Keratinocyte (primary cell): ENCODE measurements around the gene TMEM132D. TPM values are rescaled to one million over a fixed set of nuclear protein-coding genes. Genes with fewer than 3 reads are reported as not detected.

Experiments used
- DNase-seq: peaks from one replicate; pipeline ENCODE4 v3.0.0-alpha.2; 2011; ENCODE audit warnings: low read depth, missing footprints, low spot score
- FAIRE-seq: peaks from 2 replicates; lab custom pipeline; 2011; peaks lifted over from hg19 to GRCh38; lab: Jason Lieb, UNC
- H2AFZ ChIP-seq: 2 replicates; pipeline ENCODE4 v1.6.0; 2012; ENCODE audit warnings: low read length, control low read depth, inconsistent platforms; ENCODE audit not compliant: control insufficient read depth
- H3K27ac ChIP-seq: 2 replicates; pipeline ENCODE4 v1.5.1; 2011; ENCODE audit warnings: low read length; ENCODE audit not compliant: control insufficient read depth, insufficient read depth
- H3K27me3 ChIP-seq: 3 replicates; pipeline ENCODE4 v1.6.0; 2011; ENCODE audit warnings: low read length; ENCODE audit not compliant: control insufficient read depth, insufficient read depth; ENCODE audit errors: extremely low read depth
- H3K36me3 ChIP-seq, 2 experiments: 2 replicates in 1 of 2; 3 replicates in 1 of 2; pipeline ENCODE4 v1.5.1; 2011; ENCODE audit warnings: low read length in 2 of 2, mild to moderate bottlenecking in 1 of 2; ENCODE audit not compliant: control insufficient read depth in 2 of 2, insufficient read depth in 2 of 2; ENCODE audit errors: extremely low read depth in 1 of 2
- H3K4me1 ChIP-seq: 3 replicates; pipeline ENCODE4 v1.5.1; 2011; ENCODE audit warnings: low read length; ENCODE audit not compliant: control insufficient read depth, insufficient read depth; ENCODE audit errors: extremely low read depth
- H3K4me2 ChIP-seq: 3 replicates; pipeline ENCODE4 v1.6.0; 2011; ENCODE audit warnings: low read depth, low read length; ENCODE audit not compliant: control insufficient read depth, insufficient read depth; ENCODE audit errors: extremely low read depth
- H3K4me3 ChIP-seq, 3 experiments: fragments of 200-600 bp in 1 of 3; sonication (generic) in 1 of 3; 2 replicates in 2 of 3; 3 replicates in 1 of 3; pipeline ENCODE4 v1.5.1; 2011 to 2016; ENCODE audit warnings: low read length in 3 of 3, mild to moderate bottlenecking in 3 of 3, control low read depth in 2 of 3, inconsistent platforms in 1 of 3, low read depth in 1 of 3, mixed read lengths in 1 of 3, mixed run types in 1 of 3, moderate library complexity in 1 of 3; ENCODE audit not compliant: control insufficient read depth in 2 of 3, insufficient read depth in 2 of 3; ENCODE audit errors: extremely low read depth in 1 of 3
- H3K79me2 ChIP-seq: 2 replicates; pipeline ENCODE4 v1.6.0; 2012; ENCODE audit warnings: low read length; ENCODE audit not compliant: control insufficient read depth, insufficient read depth
- H3K9ac ChIP-seq: 3 replicates; pipeline ENCODE4 v1.6.0; 2011; ENCODE audit warnings: low read length; ENCODE audit not compliant: control insufficient read depth, insufficient read depth; ENCODE audit errors: extremely low read depth
- H3K9me1 ChIP-seq: 3 replicates; pipeline ENCODE4 v1.6.0; 2011; ENCODE audit warnings: low read length; ENCODE audit not compliant: control insufficient read depth, insufficient read depth; ENCODE audit errors: extremely low read depth
- H3K9me3 ChIP-seq: 2 replicates; pipeline ENCODE4 v1.5.1; 2012; ENCODE audit warnings: low read depth, low read length; ENCODE audit not compliant: control insufficient read depth
- H4K20me1 ChIP-seq: 3 replicates; pipeline ENCODE4 v1.6.0; 2011; ENCODE audit warnings: low read length; ENCODE audit not compliant: control insufficient read depth, insufficient read depth; ENCODE audit errors: extremely low read depth
- EZH2 ChIP-seq: IDR thresholded peaks from one replicate; pipeline ENCODE4 v1.6.1; 2012; ENCODE audit warnings: inconsistent platforms, mild to moderate bottlenecking, low read length, moderate library complexity
- dilution Hi-C: fragments of 300-500 bp; cut with MboI; formaldehyde crosslinking; loops from one replicate; pipeline ENCODE4 v1.7.0; 2020; ENCODE audit warnings: low sequenced_read_pairs; ENCODE audit not compliant: extremely low pct_ligation_motif_present
- polyA plus RNA-seq, 5 experiments: library from polyadenylated mRNA; depleted of rRNA in 3 of 5; stranded (reverse) in 3 of 5; stranded (forward) in 1 of 5; unstranded in 1 of 5; fragments of >200 nt; gene quantifications; 1 replicate in 1 of 5; 2 replicates in 3 of 5; 3 replicates in 1 of 5; pipeline versions ENCODE4 v1.2.1 to v1.2.3, GENCODE V29; 2011 to 2012; ENCODE audit warnings: missing spikeins in 2 of 5, low read depth in 1 of 5, low replicate concordance in 1 of 5
- TF ChIP-seq, protein P1 (sequence below), 3 experiments: IDR thresholded peaks in 1 of 3; conservative IDR thresholded peaks in 1 of 3; optimal IDR thresholded peaks in 1 of 3; 2 replicates in 2 of 3; 3 replicates in 1 of 3; pipeline versions ENCODE3 to v1.5.1; 2011; ENCODE audit warnings: low read length in 3 of 3, mild to moderate bottlenecking in 3 of 3, moderate library complexity in 2 of 3, control low read depth in 1 of 3, inconsistent platforms in 1 of 3; ENCODE audit not compliant: insufficient read depth in 2 of 3; ENCODE audit errors: extremely low read depth in 1 of 3

TMEM132D gene
- polyA plus RNA-seq, 1 donor (not counting 4 experiments of a cell fraction or from before 2014, with no cell fraction given) = not detected

GRCh38 chr12:129629901-129630300 is 273.9 kb downstream of the TMEM132D start:
- Histone ChIP-seq H4K20me1 (no peaks in the 10 kb centered on the region), H3K9me1 (no peaks in the 10 kb centered on the region), H3K27me3 (no peaks in the 10 kb centered on the region), H3K36me3 (no peaks in the 10 kb centered on the region), H3K27ac (no peak overlapping the region), H3K9me3 (peaks cover 2% of the 10 kb centered on the region), H3K79me2 (no peaks in the 10 kb centered on the region), H3K4me2 (no peak overlapping the region), H3K9ac (no peak overlapping the region), H3K4me3 (no peak overlapping the region), H3K4me1 (no peaks in the 10 kb centered on the region), H2AFZ (no peak overlapping the region)
- dilution Hi-C loops = no loop called here
- TF ChIP-seq, protein P1, sequence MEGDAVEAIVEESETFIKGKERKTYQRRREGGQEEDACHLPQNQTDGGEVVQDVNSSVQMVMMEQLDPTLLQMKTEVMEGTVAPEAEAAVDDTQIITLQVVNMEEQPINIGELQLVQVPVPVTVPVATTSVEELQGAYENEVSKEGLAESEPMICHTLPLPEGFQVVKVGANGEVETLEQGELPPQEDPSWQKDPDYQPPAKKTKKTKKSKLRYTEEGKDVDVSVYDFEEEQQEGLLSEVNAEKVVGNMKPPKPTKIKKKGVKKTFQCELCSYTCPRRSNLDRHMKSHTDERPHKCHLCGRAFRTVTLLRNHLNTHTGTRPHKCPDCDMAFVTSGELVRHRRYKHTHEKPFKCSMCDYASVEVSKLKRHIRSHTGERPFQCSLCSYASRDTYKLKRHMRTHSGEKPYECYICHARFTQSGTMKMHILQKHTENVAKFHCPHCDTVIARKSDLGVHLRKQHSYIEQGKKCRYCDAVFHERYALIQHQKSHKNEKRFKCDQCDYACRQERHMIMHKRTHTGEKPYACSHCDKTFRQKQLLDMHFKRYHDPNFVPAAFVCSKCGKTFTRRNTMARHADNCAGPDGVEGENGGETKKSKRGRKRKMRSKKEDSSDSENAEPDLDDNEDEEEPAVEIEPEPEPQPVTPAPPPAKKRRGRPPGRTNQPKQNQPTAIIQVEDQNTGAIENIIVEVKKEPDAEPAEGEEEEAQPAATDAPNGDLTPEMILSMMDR (optimal IDR thresholded peaks at IDR 0.05 in 1 of 3, IDR thresholded peaks at IDR 0.05 in 1 of 3, conservative IDR thresholded peaks at IDR 0.05 in 1 of 3; ENCODE audit: extremely low read depth in 1 of 3, insufficient read depth in 2 of 3, low read length in 3 of 3) = no peak
- TF ChIP-seq EZH2 = no peak
- DNase-seq = no peak
- FAIRE-seq = no peak

DNA sequence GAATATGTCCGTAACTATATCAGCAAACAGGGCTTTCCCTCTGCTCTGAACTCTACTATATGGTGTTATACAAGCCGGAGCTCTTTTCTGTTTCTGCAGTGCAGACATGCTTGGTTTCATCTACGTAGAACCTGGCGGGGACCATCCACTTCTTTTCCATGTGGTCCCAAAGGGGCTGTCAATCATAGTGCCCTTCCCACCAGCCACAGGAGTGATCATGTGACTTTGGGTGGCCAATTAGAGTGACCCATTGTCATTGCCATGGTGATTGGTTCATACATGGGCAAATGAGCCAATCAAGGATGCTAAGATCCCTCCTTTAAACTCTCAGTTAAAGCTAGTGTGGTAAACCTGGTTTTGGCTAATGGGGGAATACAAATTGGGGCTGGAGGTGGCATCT is 281.3 kb downstream of the TMEM132D start:
- Histone ChIP-seq H3K4me3 (no peak overlapping the region), H3K27ac (no peak overlapping the region), H4K20me1 (no peaks in the 10 kb centered on the region), H3K4me1 (no peaks in the 10 kb centered on the region), H3K79me2 (no peaks in the 10 kb centered on the region), H3K9me1 (no peaks in the 10 kb centered on the region), H3K9me3 (no peaks in the 10 kb centered on the region), H3K4me2 (no peak overlapping the region), H2AFZ (no peak overlapping the region), H3K9ac (no peak overlapping the region), H3K36me3 (no peaks in the 10 kb centered on the region), H3K27me3 (no peaks in the 10 kb centered on the region)
- DNase-seq (no peak), FAIRE-seq (no peak)
- TF ChIP-seq, protein P1 (optimal IDR thresholded peaks at IDR 0.05 in 1 of 3, IDR thresholded peaks at IDR 0.05 in 1 of 3, conservative IDR thresholded peaks at IDR 0.05 in 1 of 3; ENCODE audit: extremely low read depth in 1 of 3, insufficient read depth in 2 of 3, low read length in 3 of 3) = no peak
- no peak for TF ChIP-seq EZH2
- dilution Hi-C loops = no loop called here
